Mucosa of stomach (tissue), 1 donor: ENCODE results near the gene TSHZ2.
"Not testable (repeated sequence)": the region's sequence is repeated elsewhere in the genome, so short reads cannot be mapped to it uniquely, and the experiment has no call there.

Experiments used
- H3K27me3 ChIP-seq: one replicate; pipeline ENCODE4 v1.7.0; 2013; ENCODE audit warnings: mild to moderate bottlenecking, low read length; ENCODE audit not compliant: control insufficient read depth, insufficient read depth
- H3K36me3 ChIP-seq: one replicate; pipeline ENCODE4 v1.7.0; 2013; ENCODE audit warnings: low read length; ENCODE audit not compliant: control insufficient read depth, insufficient read depth
- H3K4me1 ChIP-seq: one replicate; pipeline ENCODE4 v1.7.0; 2013; ENCODE audit warnings: mild to moderate bottlenecking, low read length; ENCODE audit not compliant: control insufficient read depth, insufficient read depth
- H3K4me3 ChIP-seq: one replicate; pipeline ENCODE4 v1.7.0; 2013; ENCODE audit warnings: low read length
- H3K9ac ChIP-seq: one replicate; pipeline ENCODE4 v1.7.0; 2013; ENCODE audit warnings: mild to moderate bottlenecking, low read length, moderate library complexity
- H3K9me3 ChIP-seq: one replicate; pipeline ENCODE4 v1.7.0; 2013; ENCODE audit warnings: mild to moderate bottlenecking, low read length, moderate library complexity; ENCODE audit not compliant: control insufficient read depth
- donor health status: Pancreatic carcinoma.

TSHZ2 gene

DNA sequence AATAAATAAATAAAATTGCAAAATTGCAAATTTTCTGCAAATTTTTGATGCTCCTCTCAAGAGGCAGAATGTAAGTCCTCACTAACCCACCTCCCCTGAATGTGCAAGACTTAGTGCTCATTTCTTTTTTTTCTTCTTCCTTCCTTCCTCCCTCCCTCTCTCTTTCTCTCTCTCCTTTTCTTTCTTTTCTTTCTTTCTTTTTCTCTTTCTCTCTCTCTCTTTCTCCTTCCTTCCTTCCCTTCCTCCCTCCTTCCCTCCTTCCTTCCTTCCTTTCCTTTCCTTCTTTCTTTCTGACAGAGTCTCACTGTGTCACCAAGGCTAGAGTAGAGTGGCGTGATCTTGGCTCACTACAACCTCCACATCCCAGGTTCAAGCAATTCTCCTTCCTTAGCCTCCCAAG is 561.3 kb downstream of the TSHZ2 start:
- Histone ChIP-seq H3K9ac (no peak overlapping the region), H3K4me3 (no peak overlapping the region), H3K36me3 (no peaks in the 10 kb centered on the region)

DNA sequence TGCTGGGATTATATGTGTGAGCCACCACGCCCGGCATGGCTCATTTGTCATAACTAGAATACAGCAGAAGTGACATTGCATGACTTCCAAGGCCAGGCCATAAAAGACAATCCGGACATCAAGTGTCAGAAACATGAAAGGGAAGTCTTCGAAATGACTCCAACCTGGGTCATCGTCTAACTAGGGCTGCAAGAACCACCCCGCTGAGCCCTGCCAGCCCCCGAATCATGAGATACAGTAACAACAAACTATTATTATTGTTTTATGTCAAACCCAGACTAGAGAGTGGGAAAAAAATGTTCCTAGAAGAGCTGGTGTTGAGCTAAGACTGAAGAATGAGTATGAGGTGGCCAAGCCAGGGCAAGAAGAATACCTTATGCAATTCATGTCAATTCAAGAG is 561.9 kb downstream of the TSHZ2 start:
- Histone ChIP-seq H3K27me3 (no peaks in the 10 kb centered on the region), H3K36me3 (no peaks in the 10 kb centered on the region), H3K4me3 (no peak overlapping the region), H3K4me1 (peaks cover 4% of the 10 kb centered on the region), H3K9me3 (no peaks in the 10 kb centered on the region), H3K9ac (no peak overlapping the region)

More for the DNA sequence above, 561.3 kb downstream of the TSHZ2 start:
- Histone ChIP-seq H3K27me3 (no peaks in the 10 kb centered on the region), H3K4me1 (peaks cover 4% of the 10 kb centered on the region), H3K9me3 (no peaks in the 10 kb centered on the region)

DNA sequence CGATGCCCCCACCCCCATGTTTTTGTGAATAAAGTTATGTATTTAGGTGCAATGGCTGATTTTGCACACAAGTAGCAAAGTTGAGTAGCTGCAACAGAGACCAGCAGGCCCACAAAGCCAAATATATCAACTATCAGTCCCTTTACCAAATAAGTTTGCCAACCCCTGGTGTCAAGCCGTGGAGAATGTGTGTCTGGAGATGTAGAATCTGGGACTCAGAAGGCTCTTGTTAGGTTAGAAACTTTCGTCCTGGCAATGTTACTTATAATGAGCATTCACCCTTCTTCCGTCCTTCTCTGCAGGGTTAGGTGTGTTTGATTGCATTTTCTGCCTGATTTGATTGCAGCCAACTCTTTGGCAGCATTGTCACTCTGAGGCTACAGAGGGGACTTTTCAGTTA is 563.7 kb downstream of the TSHZ2 start:
- Histone ChIP-seq H3K4me3 (no peak overlapping the region), H3K36me3 (no peaks in the 10 kb centered on the region), H3K27me3 (no peaks in the 10 kb centered on the region), H3K9ac (no peak overlapping the region), H3K4me1 (peaks cover 4% of the 10 kb centered on the region), H3K9me3 (no peaks in the 10 kb centered on the region)

DNA sequence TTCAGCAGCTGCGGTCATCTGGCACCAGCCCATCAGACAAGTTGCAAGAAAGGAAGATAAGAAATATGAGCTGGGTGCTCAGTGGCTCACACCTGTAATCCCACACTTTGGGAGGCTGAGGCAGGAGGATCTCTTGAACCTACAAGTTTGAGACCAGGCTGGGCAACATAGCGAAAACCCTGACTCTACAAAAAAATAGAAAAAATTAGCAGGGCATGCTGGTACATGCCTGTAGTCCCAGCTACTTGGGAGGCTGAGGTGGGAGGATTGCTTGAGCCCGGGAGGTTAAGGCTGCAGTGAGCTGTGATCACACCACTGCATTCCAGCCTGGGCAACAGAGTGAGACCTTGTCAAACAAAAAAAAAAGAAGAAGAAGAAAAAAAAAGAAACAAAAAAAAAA is 564.2 kb downstream of the TSHZ2 start:
- H3K4me1 ChIP-seq, H3K27me3 ChIP-seq, H3K36me3 ChIP-seq, H3K4me3 ChIP-seq, H3K9me3 ChIP-seq, H3K9ac ChIP-seq: not testable (repeated sequence)

DNA sequence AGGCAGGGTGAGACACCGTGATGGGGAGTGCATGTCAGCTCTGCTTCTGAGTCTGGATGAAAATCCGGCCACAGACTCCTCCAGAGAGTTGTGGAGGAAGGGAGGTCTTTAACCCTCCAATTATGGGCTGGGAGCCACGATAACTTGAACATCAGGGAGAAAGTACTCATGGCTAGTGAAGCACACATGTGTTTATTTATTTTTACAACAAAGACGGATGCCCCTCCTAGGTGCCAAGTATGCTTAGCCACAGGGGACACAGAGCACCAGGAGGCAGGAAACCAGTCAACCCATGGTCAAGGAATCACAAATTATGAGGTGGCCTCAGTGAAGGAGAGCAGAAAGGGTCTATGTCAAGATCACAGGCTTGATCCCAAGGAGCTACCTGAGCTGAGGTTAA is 567.4 kb downstream of the TSHZ2 start:
- H3K4me1 ChIP-seq: peaks cover 4% of the 10 kb centered on the region
- H3K36me3 ChIP-seq: no peaks in the 10 kb centered on the region
- no peaks in the 10 kb centered on the region for H3K27me3 ChIP-seq
- H3K9ac ChIP-seq: no peak overlapping the region
- no peaks in the 10 kb centered on the region for H3K9me3 ChIP-seq
- H3K4me3 ChIP-seq: no peak overlapping the region
